ENCODE data around the gene RAB11FIP2. TPM values are rescaled to one million over a fixed set of nuclear protein-coding genes. Genes with fewer than 3 reads are reported as not detected.

RAB11FIP2 gene
- total and polyA plus RNA-seq, 2 donors (not counting 1 experiment from before 2014, with no cell fraction given), result 13.6 to 17.5 TPM

- Histone ChIP-seq H3K4me1 (ENCODE audit: control insufficient read depth, extremely low read depth, insufficient read depth, low read length) (no peaks in the 10 kb centered on the region), H3K9me3 (ENCODE audit: control insufficient read depth, insufficient read depth, low read depth, low read length) (no peaks in the 10 kb centered on the region), H3K4me3 (replicated peaks in 1 of 4; ENCODE audit: control extremely low read depth in 1 of 4, insufficient read depth in 1 of 4, low read depth in 3 of 4, low read length in 4 of 4) (no peak overlapping the region), H3K4me2 (ENCODE audit: extremely low read depth, insufficient read depth, low read length) (no peak overlapping the region), H3K79me2 (ENCODE audit: control insufficient read depth, insufficient read depth, low read length) (no peaks in the 10 kb centered on the region), H2AFZ (ENCODE audit: low read length) (no peak overlapping the region), H3K27ac (ENCODE audit: insufficient read depth, low read length) (no peak overlapping the region), H3K9ac (ENCODE audit: insufficient read depth, low read length) (no peak overlapping the region), H4K20me1 (ENCODE audit: control insufficient read depth, extremely low read depth, insufficient read depth, low read length) (no peaks in the 10 kb centered on the region), H3K36me3 (ENCODE audit: control insufficient read depth, insufficient read depth, low read length) (no peaks in the 10 kb centered on the region), H3K27me3 (ENCODE audit: control insufficient read depth, insufficient read depth, low read length) (no peaks in the 10 kb centered on the region)
- no peak for DNase-seq (ENCODE audit: low read depth in 2 of 2)
- TF ChIP-seq EZH2 (IDR thresholded peaks at IDR 0.05; ENCODE audit: low read length, missing control alignments) (no peak), CTCF (conservative IDR thresholded peaks at IDR 0.05 in 1 of 2, IDR thresholded peaks at IDR 0.05 in 1 of 2; ENCODE audit: low read depth in 1 of 2, low read length in 2 of 2) (no peak)
Measured at GRCh38 chr10:118062798-118063238, 16.1 kb upstream of the RAB11FIP2 start.

GRCh38 chr10:118058371-118058770 lies 11.6 kb upstream of the RAB11FIP2 start:
- no peak overlapping the region for H3K27ac ChIP-seq (ENCODE audit: insufficient read depth, low read length)
- no peaks in the 10 kb centered on the region for H3K4me1 ChIP-seq (ENCODE audit: control insufficient read depth, extremely low read depth, insufficient read depth, low read length)
- H3K9me3 ChIP-seq (ENCODE audit: control insufficient read depth, insufficient read depth, low read depth, low read length), result no peaks in the 10 kb centered on the region
- no peaks in the 10 kb centered on the region for H3K79me2 ChIP-seq (ENCODE audit: control insufficient read depth, insufficient read depth, low read length)
- no peaks in the 10 kb centered on the region for H3K36me3 ChIP-seq (ENCODE audit: control insufficient read depth, insufficient read depth, low read length)
- no peaks in the 10 kb centered on the region for H3K27me3 ChIP-seq (ENCODE audit: control insufficient read depth, insufficient read depth, low read length)
- H2AFZ ChIP-seq (ENCODE audit: low read length), result no peak overlapping the region
- TF ChIP-seq EZH2 (IDR thresholded peaks at IDR 0.05; ENCODE audit: low read length, missing control alignments) (no peak), CTCF (conservative IDR thresholded peaks at IDR 0.05 in 1 of 2, IDR thresholded peaks at IDR 0.05 in 1 of 2; ENCODE audit: low read depth in 1 of 2, low read length in 2 of 2) (no peak)
- H4K20me1 ChIP-seq (ENCODE audit: control insufficient read depth, extremely low read depth, insufficient read depth, low read length), result no peaks in the 10 kb centered on the region
- no peak for DNase-seq (ENCODE audit: low read depth in 2 of 2)
- H3K9ac ChIP-seq (ENCODE audit: insufficient read depth, low read length), result no peak overlapping the region
- no peak overlapping the region for H3K4me3 ChIP-seq (replicated peaks in 1 of 4; ENCODE audit: control extremely low read depth in 1 of 4, insufficient read depth in 1 of 4, low read depth in 3 of 4, low read length in 4 of 4)
- no peak overlapping the region for H3K4me2 ChIP-seq (ENCODE audit: extremely low read depth, insufficient read depth, low read length)

GRCh38 chr10:118057361-118057760 lies 10.6 kb upstream of the RAB11FIP2 start:
- Histone ChIP-seq H3K36me3 (ENCODE audit: control insufficient read depth, insufficient read depth, low read length) (no peaks in the 10 kb centered on the region), H3K27me3 (ENCODE audit: control insufficient read depth, insufficient read depth, low read length) (no peaks in the 10 kb centered on the region), H3K4me3 (replicated peaks in 1 of 4; ENCODE audit: control extremely low read depth in 1 of 4, insufficient read depth in 1 of 4, low read depth in 3 of 4, low read length in 4 of 4) (no peak overlapping the region), H2AFZ (ENCODE audit: low read length) (no peak overlapping the region), H3K9ac (ENCODE audit: insufficient read depth, low read length) (no peak overlapping the region), H3K79me2 (ENCODE audit: control insufficient read depth, insufficient read depth, low read length) (no peaks in the 10 kb centered on the region), H3K4me1 (ENCODE audit: control insufficient read depth, extremely low read depth, insufficient read depth, low read length) (no peaks in the 10 kb centered on the region), H3K4me2 (ENCODE audit: extremely low read depth, insufficient read depth, low read length) (no peak overlapping the region), H3K27ac (ENCODE audit: insufficient read depth, low read length) (no peak overlapping the region), H4K20me1 (ENCODE audit: control insufficient read depth, extremely low read depth, insufficient read depth, low read length) (no peaks in the 10 kb centered on the region), H3K9me3 (ENCODE audit: control insufficient read depth, insufficient read depth, low read depth, low read length) (no peaks in the 10 kb centered on the region)
- DNase-seq (ENCODE audit: low read depth in 2 of 2), result no peak
- TF ChIP-seq EZH2 (IDR thresholded peaks at IDR 0.05; ENCODE audit: low read length, missing control alignments), result no peak
- no peak for TF ChIP-seq CTCF (conservative IDR thresholded peaks at IDR 0.05 in 1 of 2, IDR thresholded peaks at IDR 0.05 in 1 of 2; ENCODE audit: low read depth in 1 of 2, low read length in 2 of 2)

All from fibroblast of lung (primary cell).